Superior temporal gyrus (tissue), 1 donor: ENCODE measurements around the gene SRBD1.

Source experiments
- DNase-seq: peaks from one replicate; pipeline ENCODE4 v3.0.0-alpha.2; 2016; ENCODE audit errors: extremely low spot score

Gene SRBD1

DNA sequence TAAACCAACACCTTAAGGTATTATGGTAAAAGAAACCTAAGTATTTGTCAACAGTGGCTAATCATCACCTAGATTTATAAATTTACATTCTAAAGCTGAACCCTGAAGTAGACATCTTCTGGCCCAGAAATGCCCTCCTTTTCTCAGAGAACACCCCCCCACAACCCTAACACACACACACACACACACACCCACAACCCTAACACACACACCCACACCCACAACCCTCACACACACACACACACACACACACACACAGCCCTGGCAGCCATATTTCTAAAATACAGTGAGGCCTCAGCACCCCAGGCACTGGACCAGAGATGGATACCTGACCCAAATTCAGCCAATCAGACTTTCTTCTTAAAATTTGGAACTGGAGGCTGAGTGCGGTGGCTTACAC is 14.3 kb downstream of the SRBD1 start:
- DNase-seq: no peak

DNA sequence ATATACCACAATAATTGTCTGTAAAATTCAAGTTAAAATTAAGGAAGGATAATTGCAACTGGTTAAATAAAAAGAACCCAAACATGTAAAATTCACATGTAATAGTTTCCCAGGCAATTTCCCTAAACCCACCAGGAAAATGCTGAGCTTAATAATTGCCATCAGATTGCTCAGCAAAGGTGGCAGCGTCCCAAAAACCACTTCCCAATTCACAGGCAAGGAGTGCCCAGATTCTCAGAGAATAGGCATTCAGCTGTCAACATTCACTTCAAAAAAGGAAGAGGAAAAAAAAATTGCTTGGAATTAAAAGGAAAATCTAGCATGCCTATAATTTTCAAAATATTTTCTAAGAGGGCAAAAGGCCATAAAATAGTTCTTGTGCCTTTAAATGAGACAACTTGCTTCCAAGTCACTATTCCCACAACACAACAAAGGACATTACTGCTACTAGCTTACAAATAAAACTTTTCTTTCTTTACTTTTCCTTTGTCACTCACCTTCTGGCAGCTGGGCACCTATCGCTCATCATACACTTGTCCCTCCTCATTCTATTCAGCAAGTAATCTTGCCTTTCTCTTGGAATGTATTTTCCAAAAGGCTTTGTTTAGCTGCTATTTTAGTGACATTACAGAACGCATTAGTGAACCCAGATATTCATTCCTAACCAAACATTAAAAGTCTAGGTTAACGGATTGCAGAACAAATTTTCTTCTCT is 15.2 kb downstream of the SRBD1 start:
- DNase-seq: no peak

DNA sequence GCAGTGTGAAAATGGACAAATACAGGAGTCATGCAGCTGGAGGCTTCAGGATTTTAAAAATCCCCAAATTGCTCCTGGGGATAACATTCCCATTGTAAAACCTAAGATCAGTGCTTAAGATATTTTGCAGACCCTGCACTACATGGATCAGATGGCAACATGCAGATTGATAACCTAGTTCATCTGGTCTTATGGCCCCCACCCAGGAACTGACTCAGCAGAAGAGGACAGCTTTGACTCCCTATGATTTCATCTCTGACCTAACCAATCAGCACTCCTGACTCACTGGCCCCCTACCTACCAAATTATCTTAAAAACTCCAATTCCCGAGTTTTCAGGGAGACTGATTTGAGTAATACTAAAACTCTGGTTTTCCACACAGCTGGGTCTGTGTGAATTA is 20.0 kb downstream of the SRBD1 start:
- no peak for DNase-seq

DNA sequence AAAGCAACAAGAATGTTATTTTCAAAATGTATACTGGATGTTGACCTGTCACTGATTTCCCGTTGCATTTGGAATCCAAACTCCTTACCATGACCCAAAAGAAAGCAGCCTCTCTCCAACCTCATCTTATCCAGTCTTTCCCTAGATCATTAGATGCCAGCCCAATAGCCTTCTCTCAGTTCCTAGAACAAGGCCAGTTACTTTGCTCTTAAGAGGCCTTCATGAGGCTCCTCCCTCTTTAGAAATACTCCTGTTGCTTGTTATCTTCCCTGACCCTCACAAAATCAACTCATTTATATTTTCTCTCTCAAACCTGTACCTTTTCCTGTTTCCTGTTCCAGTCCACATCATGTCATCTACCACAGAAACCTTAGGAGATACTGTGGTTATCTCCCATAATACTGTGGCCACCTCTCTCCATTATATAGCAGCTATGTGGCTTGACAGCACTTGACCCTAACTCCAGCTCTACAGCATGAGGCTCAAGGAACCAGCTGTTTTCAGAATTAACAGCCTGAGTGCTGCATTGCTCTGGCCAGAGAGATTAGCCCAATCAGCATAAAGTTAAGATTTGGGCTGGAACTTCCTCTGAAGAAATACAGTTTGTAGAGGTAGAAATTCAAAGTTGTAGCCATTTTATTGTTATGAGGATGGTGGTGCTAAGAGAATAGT is 22.8 kb downstream of the SRBD1 start:
- no peak for DNase-seq

DNA sequence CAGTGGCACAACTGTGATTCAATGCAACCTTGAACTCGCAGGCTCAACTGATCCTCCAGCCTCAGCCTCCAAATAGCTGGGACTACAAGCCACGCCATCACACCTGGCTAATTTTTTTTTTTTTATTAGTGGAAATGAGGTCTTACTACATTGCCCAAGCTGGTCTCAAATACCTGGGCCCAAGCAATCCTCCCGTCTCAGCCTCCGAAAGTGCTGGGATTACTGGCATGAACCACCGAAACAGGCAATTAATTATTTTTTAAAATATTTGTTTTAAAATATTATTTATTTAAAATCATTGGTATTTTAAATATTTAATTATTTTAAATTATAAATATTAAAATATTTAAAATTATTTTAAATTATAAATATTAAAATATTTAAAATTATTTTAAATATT is 24.5 kb downstream of the SRBD1 start:
- no peak for DNase-seq

DNA sequence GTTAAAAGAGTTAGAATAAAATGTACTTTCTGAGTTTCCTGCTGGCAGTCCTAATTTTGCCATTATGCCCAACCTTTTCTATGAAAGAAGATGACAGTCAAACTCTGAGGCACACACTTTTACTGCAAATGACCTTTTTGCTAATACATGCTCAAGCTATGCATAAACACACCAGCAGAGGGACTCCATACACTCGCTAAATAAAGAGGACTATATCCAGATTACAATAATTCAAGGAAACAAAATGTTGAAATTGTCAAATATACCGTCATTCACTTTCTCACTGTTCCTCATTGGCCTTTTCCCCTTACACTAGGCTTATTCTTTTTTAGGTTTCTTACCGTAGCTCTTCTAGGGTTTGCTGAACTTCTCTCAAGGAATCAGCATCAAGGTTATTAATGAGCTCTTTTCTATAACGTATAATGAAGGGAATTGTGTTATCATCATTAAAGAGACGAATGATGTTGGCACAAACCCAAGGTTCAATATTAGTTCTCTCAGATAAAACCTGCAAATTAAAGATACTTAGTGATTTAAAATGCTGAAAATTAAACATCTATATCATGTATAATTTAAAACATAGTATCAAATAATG is 25.7 kb downstream of the SRBD1 start:
- DNase-seq: peak; percentile 70

DNA sequence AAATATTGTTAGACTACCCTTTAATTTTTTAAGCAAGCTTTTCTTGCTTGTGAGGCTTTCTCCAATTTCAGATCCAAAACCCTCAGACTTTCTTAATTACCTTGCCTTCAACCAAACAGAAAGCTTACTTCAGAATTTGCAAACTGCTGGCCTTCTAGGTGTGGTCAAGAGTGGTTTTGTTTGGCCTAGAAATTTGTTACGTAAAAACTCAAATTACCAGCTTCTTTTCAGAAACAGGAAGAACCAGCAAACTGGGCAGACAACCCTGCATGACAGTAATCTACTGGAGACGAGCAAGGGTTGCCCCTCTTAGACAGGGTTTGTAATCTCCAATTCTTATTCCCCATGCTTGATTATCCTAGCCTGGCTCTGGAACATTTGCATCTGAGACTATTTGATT is 27.1 kb downstream of the SRBD1 start:
- DNase-seq: no peak

DNA sequence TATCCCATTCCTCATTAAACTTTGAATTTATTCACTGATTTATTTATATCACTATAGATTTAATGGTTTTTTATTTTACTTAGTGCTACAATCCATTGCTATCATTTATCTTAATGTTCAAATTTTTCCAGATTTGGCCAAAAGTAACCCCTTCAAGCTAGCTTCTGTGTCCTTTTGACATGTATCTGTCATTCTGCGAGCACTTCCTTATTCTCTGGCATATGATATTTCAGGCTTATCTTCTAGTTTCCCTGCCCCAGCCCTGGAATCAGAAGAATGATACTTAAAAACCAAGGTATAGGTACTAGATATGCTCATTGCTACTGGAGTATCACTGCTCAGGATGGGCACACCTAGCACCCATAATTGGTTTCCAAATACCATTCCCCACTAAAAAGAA is 28.5 kb downstream of the SRBD1 start:
- no peak for DNase-seq

DNA sequence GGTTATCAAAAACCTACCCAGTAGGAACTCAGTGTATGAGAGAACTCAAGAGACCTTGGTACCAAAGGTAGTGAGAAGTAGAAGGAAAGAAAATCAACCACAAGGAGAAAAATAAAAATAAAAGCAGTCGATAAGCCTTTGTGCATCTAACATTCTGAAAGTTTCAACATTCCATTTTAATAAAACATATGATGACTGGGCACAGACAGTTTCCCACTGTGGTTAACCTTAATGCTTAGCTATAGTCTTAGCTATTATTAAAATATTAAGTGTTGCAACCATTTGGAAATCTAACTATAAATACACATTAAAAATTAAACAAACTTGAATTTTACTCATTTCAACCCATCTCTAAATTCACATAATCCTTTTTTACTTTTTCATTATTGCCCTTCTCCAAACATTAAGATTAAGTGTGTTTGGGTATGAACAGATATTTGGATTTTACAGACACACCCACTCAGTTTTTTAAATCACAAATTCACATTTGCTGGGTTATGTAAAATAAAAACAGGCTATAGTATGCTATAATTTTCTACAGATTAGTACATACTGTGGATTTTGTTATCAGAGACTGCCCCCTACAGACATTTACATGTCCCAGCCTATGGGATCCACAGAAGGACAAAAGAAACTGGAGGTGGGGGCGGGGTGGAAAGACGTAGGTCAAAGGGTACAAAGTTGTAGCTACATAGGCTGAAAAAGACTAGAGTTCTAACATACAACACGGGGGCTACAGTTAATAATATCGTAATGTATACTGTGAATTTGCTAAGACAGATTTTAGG is 32.8 kb downstream of the SRBD1 start:
- no peak for DNase-seq

DNA sequence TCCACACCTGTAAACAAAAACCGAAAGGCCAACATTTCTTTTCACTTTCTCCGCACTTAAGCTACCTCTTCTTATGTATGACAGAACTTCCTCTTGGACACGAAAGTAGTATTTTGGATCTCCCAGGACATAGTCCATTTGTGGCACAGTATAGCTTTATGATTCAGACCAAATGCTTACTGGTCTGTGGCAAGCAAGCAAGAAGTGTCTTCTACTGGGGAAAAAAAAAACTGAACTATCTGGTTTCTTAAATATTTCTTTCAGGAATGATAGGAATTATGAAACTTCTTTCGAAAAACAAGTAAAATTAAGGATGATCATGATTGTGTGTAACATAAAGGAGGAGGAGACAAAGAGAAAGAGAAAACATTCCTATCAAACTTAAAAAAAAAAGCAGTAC is 33.6 kb downstream of the SRBD1 start:
- no peak for DNase-seq

DNA sequence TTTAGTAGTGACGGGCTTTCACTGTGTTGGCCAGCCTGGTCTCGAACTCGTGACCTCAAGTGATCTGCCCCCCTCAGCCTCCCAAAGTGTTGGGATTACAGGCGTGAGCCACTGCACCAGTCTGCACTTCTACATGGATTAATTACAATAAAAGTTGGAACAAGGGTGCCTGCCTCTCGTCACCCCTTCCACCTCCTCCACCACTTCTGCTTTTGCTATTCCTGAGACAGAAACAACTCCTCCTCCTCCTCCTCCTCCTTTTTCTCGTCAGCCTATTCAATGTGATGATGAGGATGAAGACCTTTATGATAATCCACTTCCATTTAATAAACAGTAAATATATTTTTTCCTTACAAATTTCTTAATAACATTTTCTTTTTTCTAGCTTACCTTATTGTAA is 35.2 kb downstream of the SRBD1 start:
- DNase-seq: no peak

DNA sequence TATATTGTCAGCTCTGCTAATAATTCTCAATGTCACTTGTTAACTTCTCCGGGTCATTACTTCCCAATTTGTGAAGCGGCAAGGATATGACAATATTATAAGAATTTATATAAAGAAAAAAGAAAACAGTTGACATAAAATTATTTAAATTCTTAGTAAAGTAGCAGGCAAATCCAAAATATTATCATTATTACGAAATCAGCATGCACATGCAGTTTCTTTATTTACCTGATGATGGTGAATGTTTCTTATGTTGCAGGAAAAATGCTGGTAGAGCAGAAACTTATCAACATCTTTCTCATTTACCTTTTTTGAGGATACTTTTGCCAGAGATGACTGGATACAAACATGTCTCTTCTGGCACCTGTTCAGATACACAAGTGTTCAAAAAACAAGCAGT is 38.1 kb downstream of the SRBD1 start:
- DNase-seq: no peak

DNA sequence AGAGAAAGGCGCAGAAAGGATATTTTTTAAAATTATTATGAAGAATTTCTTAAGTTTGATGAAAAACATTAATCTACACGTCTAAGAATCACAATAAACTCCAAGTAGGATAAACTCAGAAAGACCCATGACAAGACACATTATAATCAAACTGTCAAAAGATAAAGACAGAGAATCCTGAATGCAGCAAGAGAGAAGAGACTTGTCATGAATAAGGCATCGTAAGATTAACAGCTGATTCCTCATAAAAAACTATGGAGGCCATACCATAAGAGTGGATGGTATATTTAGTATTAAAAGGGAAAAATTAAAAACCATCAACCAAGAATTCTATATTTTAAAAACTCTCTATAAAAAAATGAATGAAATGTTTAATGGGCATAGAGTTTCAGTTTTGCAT is 39.1 kb downstream of the SRBD1 start:
- no peak for DNase-seq

DNA sequence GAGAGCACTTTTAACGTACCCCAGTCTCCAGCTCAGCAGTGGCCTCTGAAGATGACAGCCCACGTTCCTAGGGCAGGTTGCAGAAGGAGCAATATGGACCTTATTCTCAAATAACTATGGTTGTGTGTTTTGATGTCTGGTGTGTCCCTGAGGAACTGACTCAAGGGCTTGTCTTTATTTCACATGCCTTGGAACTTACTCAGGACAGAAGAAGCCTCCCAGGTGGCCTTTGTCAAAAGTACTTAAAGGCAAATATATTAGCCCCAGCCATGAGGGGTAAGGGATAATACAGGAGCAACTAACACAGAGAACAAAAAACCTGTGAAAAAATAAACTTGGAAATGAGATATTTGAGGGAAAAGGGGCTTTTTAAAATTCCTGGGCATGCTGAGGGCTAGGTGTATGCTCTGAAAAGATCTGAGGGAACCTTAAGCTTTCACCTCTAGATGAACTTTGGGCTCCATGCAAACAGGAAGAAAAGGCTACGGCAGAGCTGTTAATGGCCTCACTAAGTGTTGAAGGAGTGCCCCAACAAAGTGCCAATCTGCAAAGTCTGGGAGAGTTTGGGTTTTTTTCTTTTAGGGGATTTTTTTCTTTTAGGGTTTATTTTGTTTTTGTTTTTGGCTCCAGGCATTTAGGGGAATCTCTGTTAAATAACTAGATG is 40.3 kb downstream of the SRBD1 start:
- DNase-seq: no peak

DNA sequence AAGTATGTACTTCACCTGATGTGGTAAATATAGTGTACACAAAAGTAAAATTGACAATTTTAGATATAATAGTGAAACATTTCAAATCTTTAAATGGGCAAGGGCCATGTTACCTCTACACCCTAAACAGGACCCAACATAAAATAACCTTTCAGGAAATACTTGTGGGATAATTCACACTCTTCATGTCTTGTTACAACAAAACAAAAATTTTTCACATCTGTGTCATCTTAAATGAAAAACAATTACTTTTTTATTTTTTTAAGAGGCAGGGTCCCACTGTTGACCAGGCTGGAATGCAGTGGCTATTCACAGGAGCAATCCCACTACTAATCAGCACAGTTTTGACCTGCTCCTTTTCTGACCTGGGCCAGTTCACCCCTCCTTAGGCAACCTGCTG is 42.1 kb downstream of the SRBD1 start:
- no peak for DNase-seq

DNA sequence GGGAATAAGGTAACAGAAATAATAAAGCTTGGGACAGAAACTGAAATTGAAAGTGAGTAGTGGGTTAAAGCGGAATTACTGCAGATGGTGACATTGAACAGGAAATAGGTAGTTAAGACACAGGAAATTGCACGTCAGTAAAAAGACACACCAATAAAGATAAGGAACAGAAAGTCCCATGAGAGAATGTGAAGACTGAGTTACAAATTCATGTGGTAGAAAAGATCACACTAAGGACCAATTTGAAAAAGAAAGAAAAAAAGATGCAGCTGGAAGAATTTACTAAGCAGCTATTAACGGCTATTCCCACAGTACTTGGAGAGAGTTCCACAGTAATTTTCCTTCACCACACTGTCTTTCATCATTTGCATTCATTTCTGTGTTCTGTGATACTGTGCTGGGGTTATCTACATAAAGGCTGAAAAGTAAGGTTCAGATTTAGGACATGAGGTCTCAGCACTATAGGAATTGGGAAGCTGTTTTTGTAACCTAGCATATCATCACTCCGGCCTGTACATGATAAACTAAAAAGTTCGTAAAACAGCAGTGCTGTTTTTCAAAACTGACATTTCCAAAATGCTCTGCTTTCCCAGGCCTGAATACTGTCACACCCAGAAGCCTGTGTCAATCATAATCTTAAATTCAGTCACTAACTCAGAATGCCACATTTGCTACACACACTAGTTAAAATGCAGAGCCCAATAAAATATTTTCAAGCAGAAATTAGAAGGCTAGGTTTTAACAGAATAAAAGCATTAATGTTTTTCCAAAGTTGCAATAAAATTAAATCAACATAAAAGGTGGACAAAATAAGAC is 42.9 kb downstream of the SRBD1 start:
- DNase-seq: peak; percentile 33

DNA sequence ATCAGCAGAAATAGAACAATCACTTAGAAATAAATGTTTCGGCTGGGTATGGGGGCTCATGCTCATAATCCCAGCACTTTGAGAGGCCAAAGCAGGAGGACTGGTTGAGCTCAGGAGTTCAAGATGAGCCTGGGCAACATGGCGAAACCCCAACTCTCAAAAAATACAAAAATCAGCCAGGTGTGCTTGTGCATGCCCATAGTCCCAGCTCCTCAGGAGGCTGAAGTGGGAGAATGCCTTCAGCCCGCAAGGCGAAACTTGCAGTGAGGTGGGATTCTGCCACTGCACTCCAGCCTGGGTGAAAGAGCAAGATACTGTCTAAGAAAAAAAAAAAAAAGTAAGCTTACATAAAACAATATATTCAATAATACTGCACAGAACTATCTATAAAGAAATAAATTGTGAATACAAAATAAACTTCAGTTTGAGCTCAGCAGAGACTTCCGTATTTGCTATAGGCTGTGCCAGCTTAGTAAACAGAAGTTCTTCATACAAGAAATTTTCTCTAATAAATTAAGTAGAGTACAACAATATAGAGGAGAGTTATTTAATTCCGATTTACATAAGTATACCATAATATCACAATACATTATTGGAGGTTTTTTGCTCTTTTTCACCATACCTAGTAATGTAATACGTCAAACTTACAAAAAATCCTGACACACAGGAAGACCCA is 43.6 kb downstream of the SRBD1 start:
- no peak for DNase-seq

DNA sequence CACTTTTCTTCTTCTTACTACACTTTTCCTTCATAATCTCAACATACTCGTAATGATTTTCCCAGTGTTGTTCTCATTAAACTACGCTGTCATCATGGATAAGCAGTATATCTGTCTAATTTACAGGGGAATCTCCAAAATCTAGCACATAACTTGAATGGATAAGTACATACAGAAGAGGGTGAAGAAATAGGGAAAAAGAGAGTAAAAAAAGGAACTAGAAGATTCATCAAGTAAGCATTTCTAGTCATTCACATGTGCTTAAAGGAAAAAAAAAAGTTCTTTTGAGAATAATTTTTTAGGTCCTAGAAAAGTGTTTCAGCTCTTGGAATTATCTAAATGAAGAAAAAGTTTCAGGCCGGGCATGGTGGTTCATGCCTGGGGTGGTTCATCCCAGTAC is 51.6 kb downstream of the SRBD1 start:
- DNase-seq: no peak

DNA sequence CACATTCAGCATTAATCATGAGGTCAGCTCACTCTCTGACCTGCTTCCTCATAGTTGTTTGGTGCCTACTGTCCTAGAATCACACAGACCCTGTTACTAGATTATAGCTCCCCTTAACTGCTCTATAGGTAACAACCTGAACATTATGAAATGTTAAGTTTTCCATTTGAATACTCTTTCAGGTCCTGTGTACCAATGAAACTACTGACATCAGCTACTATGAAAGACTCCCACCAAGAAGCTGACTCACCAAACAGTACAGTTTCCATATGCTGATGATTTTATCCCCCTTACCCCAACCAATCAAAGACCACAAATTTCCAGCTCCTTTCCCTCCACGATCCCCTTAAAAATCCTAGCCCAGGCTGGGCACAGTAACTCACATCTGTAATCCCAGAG is 56.3 kb downstream of the SRBD1 start:
- no peak for DNase-seq

DNA sequence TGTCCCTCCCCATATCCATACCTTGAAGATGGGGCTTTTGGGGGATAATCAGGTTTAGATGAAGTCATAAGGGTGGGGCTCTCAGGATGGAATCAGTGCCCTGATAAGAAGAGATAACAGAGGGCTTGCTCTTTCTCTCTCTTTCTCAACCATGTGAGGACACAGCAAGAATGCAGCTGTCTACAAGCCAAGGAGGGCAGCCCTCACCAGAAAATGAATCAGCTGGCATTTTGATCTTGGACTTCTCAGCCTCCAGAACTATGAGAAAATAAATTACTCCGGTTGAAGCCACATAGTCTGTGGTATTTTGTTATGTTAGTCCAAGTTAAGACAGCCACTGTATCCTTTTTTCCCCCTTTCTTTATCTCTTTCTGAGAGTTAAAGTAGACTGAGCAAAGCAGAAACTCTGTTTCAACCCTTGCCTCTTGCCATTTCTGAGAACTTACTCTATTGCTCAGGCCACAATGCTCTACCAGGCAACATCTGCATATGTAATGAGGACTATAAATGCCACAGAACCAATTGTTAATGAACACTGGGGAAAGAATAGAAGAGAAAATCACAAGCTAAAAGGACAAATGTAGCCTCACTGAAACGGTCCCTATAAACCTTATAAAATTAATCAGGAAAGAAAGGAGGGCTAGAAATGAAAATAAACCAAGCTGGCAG is 56.9 kb downstream of the SRBD1 start:
- no peak for DNase-seq
